Measurements from ENCODE around the gene C1QL3.

The C1QL3 gene

GRCh38 chr10:16491933-16492332 is 29.7 kb downstream of the C1QL3 start:
- no peak for DNase-seq

DNA sequence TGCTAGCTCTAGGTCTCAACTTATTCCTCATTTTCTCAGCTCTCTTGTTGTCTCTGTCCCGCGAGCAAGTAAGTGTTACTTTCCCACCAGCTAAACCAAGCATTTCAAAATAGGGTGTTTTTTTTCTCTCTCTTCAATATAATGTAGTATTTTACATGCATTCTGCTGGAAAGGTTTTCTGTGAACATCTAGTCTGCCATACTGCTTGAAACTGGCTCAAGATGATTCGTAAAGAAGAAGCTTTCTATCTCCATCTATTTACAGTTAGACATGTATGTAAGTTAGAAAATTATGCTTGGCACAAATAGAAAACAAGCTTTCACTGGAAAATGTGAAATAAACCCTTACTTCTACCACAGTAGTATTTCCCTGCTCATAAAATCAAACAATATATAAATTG is 31.2 kb downstream of the C1QL3 start:
- DNase-seq: no peak

DNA sequence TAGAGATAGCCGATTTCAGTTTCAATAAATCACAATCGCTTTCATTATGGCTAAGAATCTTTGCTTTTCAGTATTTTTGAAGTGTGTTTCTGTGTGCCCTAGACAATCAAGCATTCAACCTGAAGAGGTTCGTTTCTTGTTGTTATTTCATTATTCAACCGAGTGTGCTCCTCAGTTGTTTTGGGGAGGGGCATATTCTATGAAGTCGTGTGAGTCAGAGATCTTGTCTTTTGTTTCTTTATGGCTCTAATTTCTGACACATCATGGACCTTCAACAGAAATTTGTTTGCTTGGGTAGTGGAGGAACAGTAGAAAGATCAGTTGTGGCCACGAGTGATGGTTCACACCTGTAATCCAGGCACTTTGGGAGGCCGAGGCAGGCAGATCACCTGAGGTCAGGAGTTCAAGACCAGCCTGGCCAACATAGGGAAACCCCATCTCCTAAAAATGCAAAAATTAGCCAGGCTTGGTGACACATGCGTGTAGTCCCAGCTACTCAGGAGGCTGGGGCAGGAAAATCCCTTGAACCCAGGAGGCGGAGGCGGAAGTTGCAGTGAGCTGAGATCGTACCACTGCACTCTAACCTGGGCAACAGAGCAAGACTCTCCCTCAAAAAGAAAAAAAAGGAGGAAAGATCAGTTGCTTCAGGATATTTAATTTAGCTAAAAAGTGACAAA is 38.3 kb downstream of the C1QL3 start:
- no peak for DNase-seq

- DNase-seq: no peak
Measured at GRCh38 chr10:16481052-16481728, 40.5 kb downstream of the C1QL3 start.

GRCh38 chr10:16478801-16479200 is 42.9 kb downstream of the C1QL3 start:
- no peak for DNase-seq

DNA sequence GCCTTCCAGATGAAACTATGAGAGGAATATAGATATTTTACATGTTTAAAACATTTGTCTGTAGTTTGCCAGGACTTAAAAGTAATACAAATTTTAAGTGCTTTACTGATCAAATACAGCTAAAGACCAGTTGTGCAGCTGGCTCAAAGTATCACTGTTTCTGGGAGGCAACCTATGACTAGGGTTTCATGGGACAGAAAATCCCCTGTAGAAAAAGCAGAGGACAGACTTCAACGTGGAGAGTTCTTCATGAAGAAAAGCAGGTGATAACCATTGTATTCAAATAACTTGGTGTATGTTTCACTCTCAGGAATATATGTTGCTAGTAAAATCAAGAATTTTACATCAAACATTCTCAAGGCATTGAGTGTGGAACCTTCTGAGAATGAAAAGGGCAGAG is 43.9 kb downstream of the C1QL3 start:
- DNase-seq: no peak

- DNase-seq: no peak
Measured at GRCh38 chr10:16472828-16473227, 48.9 kb downstream of the C1QL3 start.

DNA sequence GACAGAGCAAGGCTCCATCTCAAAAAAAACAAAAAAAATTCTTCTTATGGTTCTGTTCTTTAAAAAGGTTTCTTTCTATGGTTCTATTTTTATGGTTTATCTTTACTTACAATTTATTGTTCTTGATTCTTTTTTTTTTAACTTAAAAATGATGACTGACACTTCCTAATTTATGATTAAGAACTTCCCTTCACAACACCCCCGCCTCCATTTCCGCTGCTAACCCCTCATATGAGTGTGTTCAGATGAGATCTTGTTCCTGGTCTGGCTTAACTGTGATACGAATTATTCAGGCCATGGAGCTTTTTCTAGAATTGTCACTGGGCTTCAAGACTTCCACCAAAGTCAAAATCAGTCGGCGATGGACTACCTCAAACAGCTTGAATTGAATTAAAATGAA is 50.9 kb downstream of the C1QL3 start:
- peak; percentile 53 for DNase-seq

DNA sequence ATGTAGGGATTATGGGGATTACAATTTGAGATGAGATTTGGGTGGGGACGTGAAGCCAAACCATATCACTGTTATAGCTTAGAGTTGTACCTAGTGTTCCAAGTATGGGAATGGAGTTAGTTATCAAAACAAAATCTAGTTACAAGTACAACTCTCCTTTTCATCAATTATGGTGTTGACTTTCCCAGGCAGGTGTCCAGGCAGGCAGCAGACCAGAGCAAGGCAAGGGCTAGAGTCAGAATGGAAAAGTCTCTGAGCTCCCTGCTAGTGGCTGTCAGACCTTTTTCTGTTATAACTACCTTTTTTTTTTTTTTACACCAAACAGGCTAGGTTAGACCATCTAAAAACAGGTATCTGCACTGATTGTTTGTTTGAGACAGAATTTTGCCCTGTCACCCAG is 55.7 kb downstream of the C1QL3 start:
- DNase-seq: no peak
